Right cardiac atrium (tissue), 5 donors: ENCODE data around the gene ARHGEF3. TPM values are rescaled to one million over a fixed set of nuclear protein-coding genes. Genes with fewer than 3 reads are reported as not detected.
A peak's percentile ranks its signal among the peaks of the same experiment; 100 is the strongest.
"Not testable (repeated sequence)": the region's sequence is repeated elsewhere in the genome, so short reads cannot be mapped to it uniquely, and the experiment has no call there.

Experiments
- ATAC-seq, 2 donors: fragments of 200-7000 bp; cut with Tn5 transposase; one replicate each; pipeline versions ENCODE4 v1.8.0 to v1.9.1; 2020; ENCODE audit warnings: moderate library complexity in 2 of 2, mild to moderate bottlenecking in 1 of 2
- DNase-seq, 3 donors: peaks; one replicate each; pipeline ENCODE4 v3.0.0-alpha.2; 2020
- H3K27ac ChIP-seq: one replicate; pipeline ENCODE4 v1.5.1; 2013; ENCODE audit warnings: mild to moderate bottlenecking, low read length, control low read depth, moderate library complexity
- H3K27me3 ChIP-seq: one replicate; pipeline ENCODE4 v1.6.1; 2013; ENCODE audit not compliant: control insufficient read depth, insufficient read depth
- H3K4me1 ChIP-seq: one replicate; pipeline ENCODE4 v1.6.1; 2013; ENCODE audit warnings: low read length; ENCODE audit not compliant: control insufficient read depth, insufficient read depth
- H3K4me3 ChIP-seq: one replicate; pipeline ENCODE4 v1.5.1; 2013; ENCODE audit warnings: low read length, control low read depth
- H3K9me3 ChIP-seq: one replicate; pipeline ENCODE4 v1.6.1; 2013; ENCODE audit warnings: low read length; ENCODE audit not compliant: control insufficient read depth
- WGBS: extraction: QIAGEN DNeasy Blood & Tissue Kit; methylation state at CpG from one replicate; pipeline ENCODE4 v1.1.7; 2013; 5-methylcytosine and 5-hydroxymethylcytosine counted together
- intact Hi-C, 4 donors: fragments of 100-400 bp; cut with DNase I; formaldehyde crosslinking; loops; one replicate each; pipeline versions ENCODE4 v1.11.0 to v1.14.0; 2022 to 2023
- polyA plus RNA-seq: library from polyadenylated mRNA; stranded (reverse); fragments of 200-250 nt; gene quantifications from one replicate; pipeline ENCODE4 v1.2.3, GENCODE V29; 2013
- total RNA-seq, 4 donors: library from RNA; stranded (reverse); fragmentation: NEBNext Ultra II Directional; extraction: Animal tissue kit (Norgen Biotek cat#: 25700); gene quantifications; one replicate each; pipeline ENCODE4 v1.2.1, GENCODE V29; 2021
- donor health status: healthy with polysubstance abuse.
- donor health status: DM: no; HTN: yes; CAD: no.
- donor health status: DM: no; HTN: no; CAD: no.
- donor health status: DM: no; HTN: yes; CAD: no; lungs with severe emphysema.
- donor health status: DM: yes; HTN: yes; CAD: no.

The ARHGEF3 gene
- total and polyA plus RNA-seq, 5 donors = 5.9 to 11.4 (median 10.9) TPM

DNA sequence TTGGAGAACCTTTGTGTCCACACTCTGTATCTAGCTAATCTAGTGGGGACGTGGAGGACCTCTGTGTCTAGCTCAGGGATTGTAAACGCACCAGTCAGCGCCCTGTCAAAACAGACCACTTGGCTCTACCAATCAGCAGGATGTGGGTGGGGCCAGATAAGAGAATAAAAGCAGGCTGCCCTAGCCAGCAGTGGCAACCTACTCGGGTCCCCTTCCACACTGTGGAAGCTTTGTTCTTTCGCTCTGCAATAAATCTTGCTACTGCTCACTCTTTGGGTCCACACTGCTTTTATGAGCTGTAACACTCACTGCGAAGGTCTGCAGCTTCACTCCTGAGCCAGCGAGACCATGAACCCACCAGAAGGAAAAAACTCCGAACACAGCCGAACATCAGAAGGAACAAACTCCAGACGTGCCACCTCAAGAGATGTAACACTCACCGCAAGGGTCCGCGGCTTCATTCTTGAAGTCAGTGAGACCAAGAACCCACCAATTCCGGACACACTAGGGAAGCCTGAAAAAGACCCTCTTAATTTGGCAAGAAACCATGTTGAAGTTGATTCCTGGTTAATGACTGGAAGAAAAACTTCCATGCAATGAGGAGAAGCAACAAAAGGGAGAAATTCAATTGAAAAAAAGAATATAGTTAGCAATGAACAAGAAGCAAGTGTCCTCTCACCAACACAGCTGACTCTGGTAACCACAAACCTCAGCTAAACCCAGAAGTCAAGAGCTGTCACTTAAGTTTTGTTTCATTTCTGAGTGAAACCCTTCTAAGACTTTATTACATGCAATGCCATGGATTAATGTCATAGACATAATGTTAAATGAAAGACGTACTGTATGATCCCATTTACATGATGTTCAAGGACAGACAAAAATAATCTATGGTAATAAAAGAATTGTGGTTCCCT lies 109.0 kb downstream of the ARHGEF3 start:
- WGBS = 74% methylated on average over 15 of the region's 15 CpGs

GRCh38 chr3:56692001-56692365 lies 109.8 kb downstream of the ARHGEF3 start:
- 94% methylated on average over 20 of the region's 21 CpGs for WGBS
- ATAC-seq, H3K4me3 ChIP-seq, DNase-seq, H3K27ac ChIP-seq, intact Hi-C loops, H3K4me1 ChIP-seq, H3K27me3 ChIP-seq, H3K9me3 ChIP-seq: not testable (repeated sequence)

More for the DNA sequence above, 109.0 kb downstream of the ARHGEF3 start:
- H3K27ac ChIP-seq, ATAC-seq, H3K4me3 ChIP-seq, H3K27me3 ChIP-seq, H3K9me3 ChIP-seq, DNase-seq, intact Hi-C loops, H3K4me1 ChIP-seq: not testable (repeated sequence)

- no peak for ATAC-seq
- H3K4me1 ChIP-seq = no peaks in the 10 kb centered on the region
- no peak overlapping the region for H3K4me3 ChIP-seq
- H3K27me3 ChIP-seq = no peaks in the 10 kb centered on the region
- WGBS = 98% methylated on average over 19 of the region's 19 CpGs
- intact Hi-C loops = no loop called here
- no peak overlapping the region for H3K27ac ChIP-seq
- DNase-seq = no peak
- no peaks in the 10 kb centered on the region for H3K9me3 ChIP-seq
Observed at GRCh38 chr3:56691165-56692000, 110.4 kb downstream of the ARHGEF3 start.

GRCh38 chr3:56689303-56689702 lies 112.4 kb downstream of the ARHGEF3 start:
- intact Hi-C loops = no loop called here
- WGBS = 97% methylated on average over 1 of the region's 1 CpG

GRCh38 chr3:56688191-56688590 lies 113.6 kb downstream of the ARHGEF3 start:
- 73% methylated on average over 1 of the region's 1 CpG for WGBS
- ATAC-seq = no peak
- H3K27me3 ChIP-seq = no peaks in the 10 kb centered on the region
- no peaks in the 10 kb centered on the region for H3K9me3 ChIP-seq
- H3K4me3 ChIP-seq = no peak overlapping the region
- intact Hi-C loops = no loop called here
- H3K27ac ChIP-seq = no peak overlapping the region
- DNase-seq = no peak
- H3K4me1 ChIP-seq = no peaks in the 10 kb centered on the region

More at GRCh38 chr3:56689303-56689702, 112.4 kb downstream of the ARHGEF3 start:
- no peak for ATAC-seq
- H3K27me3 ChIP-seq = no peaks in the 10 kb centered on the region
- no peak overlapping the region for H3K27ac ChIP-seq
- no peaks in the 10 kb centered on the region for H3K4me1 ChIP-seq
- H3K4me3 ChIP-seq = no peak overlapping the region
- no peaks in the 10 kb centered on the region for H3K9me3 ChIP-seq
- DNase-seq = no peak

- ATAC-seq (no peak), DNase-seq (no peak)
- Histone ChIP-seq H3K27me3 (no peaks in the 10 kb centered on the region), H3K9me3 (no peaks in the 10 kb centered on the region), H3K4me3 (no peak overlapping the region), H3K4me1 (no peaks in the 10 kb centered on the region), H3K27ac (no peak overlapping the region)
- intact Hi-C loops = no loop called here
- WGBS = 97% methylated on average over 13 of the region's 13 CpGs
Observed at GRCh38 chr3:56684029-56684428, 117.7 kb downstream of the ARHGEF3 start.

DNA sequence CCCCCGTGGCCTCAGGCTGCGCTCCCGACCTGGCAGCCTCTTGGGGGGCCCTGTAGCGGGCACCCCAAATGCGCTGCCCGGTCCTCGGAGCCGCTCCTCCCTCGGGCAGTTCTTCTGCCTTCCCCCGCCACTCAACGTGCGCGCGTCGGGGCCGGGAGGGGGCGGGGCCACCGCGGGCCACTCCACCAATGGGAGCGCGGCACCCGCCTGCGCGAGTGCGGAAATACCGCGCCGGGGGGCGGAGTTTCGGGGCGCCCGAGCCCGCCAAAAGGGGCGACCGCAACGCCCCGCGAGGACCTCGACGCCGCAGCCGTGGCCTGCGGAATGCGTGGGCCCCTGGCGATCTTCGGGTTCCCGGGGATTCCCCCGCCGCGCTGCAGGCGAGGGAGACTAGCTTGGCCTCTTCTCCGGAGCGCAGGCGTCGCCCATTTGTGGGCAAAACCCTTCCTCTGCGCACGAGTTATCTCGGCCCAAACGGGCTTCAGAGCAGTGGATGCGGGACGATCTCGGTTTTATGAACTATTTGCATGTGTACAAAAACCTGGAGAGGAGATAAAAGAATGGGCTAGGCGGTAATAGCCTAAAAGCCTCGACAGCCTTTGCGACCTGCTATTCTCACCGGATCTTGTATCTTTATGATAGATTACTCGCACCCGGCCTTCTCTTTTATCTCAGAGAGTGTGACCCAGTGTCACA lies 118.5 kb downstream of the ARHGEF3 start, which contains the start of gene TASOR:
TASOR (minus strand) TSS at position 144 of the 696 bp plus-strand sequence. CDS start 259 bp downstream, outside the sequence.
- Histone ChIP-seq H3K4me3 (peak within 1 kb of the TSS; percentile 74), H3K27ac (peak within 1 kb of the TSS; percentile 98), H3K4me1 (no peaks in the 10 kb centered on the region), H3K9me3 (no peaks in the 10 kb centered on the region), H3K27me3 (no peaks in the 10 kb centered on the region)
- ATAC-seq (peak; percentile 98), DNase-seq (peak; percentile 88 to 95 (median 95))
- WGBS = 18% methylated on average over 68 of the region's 68 CpGs
- intact Hi-C loops = no loop called here

DNA sequence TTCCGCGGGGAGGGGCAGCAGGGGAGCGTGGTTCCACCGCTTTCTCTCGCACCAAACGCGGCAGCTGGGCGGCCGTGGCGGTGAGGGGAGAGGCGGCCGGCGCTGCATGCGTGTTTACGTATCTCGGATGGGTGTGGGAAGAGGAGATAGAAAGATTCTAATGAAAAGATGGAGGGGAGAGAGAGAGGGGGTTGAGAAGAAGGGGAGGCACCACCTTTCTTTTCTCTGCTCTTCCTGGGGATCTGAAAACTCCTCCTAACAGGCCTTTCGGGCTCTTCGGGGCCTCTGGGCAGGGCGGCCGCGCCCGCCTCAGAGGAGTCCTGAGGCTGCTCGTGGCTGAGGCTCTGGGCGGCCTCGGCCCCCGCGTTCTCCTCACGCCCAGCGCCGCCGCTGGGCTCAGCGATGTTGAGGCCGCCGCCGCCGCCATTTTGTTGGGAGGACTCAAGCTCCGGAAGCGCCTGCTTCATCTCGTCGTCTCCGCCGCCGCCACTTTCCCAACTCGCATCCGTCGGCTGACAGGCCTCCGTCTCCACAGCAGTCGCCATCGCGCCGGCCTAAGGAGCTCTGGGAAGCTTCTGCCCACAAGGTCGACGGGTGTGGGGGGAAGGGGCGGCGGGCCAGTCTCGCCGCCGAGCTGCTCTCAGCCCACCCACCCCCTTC lies 119.2 kb downstream of the ARHGEF3 start:
- intact Hi-C loops = no loop called here
- peak overlapping the region; percentile 98 for H3K27ac ChIP-seq
- no peaks in the 10 kb centered on the region for H3K27me3 ChIP-seq
- DNase-seq (peak; percentile 75 to 88 (median 88)), ATAC-seq (peak; percentile 87 to 88)
- no peaks in the 10 kb centered on the region for H3K4me1 ChIP-seq
- H3K4me3 ChIP-seq = peak overlapping the region; percentile 74
- no peaks in the 10 kb centered on the region for H3K9me3 ChIP-seq
- WGBS = under 1% methylated on average over 58 of the region's 58 CpGs

- 22% methylated on average over 10 of the region's 10 CpGs for WGBS
- H3K9me3 ChIP-seq = no peaks in the 10 kb centered on the region
- no peaks in the 10 kb centered on the region for H3K4me1 ChIP-seq
- no peaks in the 10 kb centered on the region for H3K27me3 ChIP-seq
- ATAC-seq (no peak), DNase-seq (no peak)
- intact Hi-C loops = no loop called here
- H3K27ac ChIP-seq = peak overlapping the region; percentile 98
- H3K4me3 ChIP-seq = peak overlapping the region; percentile 74
Observed at GRCh38 chr3:56681984-56682461, 119.7 kb downstream of the ARHGEF3 start.

- Histone ChIP-seq H3K27me3 (no peaks in the 10 kb centered on the region), H3K27ac (no peak overlapping the region), H3K4me3 (no peak overlapping the region), H3K9me3 (no peaks in the 10 kb centered on the region), H3K4me1 (no peaks in the 10 kb centered on the region)
- intact Hi-C loops = no loop called here
- ATAC-seq (no peak), DNase-seq (no peak)
Observed at GRCh38 chr3:56680054-56680580, 121.6 kb downstream of the ARHGEF3 start.
